Motor neuron (in vitro differentiated cells): Measurements from ENCODE around the gene TBX4. TPM values are rescaled to one million over a fixed set of nuclear protein-coding genes. Genes with fewer than 3 reads are reported as not detected.
A peak's percentile ranks its signal among the peaks of the same experiment; 100 is the strongest.
"Not testable (repeated sequence)": the region's sequence is repeated elsewhere in the genome, so short reads cannot be mapped to it uniquely, and the experiment has no call there.

Experiments used
- ATAC-seq, 8 experiments: fragments of 200-7000 bp; cut with Tn5 transposase; replicated peaks in 6 of 8; 2 replicates each; pipeline ENCODE4 v1.8.0; 2021; ENCODE audit warnings: mild to moderate bottlenecking in 8 of 8, moderate library complexity in 8 of 8
- H3K27ac ChIP-seq, 2 donors: fragments of 250-450 bp; sonication (Bioruptor Pico); 2 replicates each; pipeline ENCODE4 v1.9.0; 2021; ENCODE audit warnings: antibody characterized with exemption in 2 of 2, mild to moderate bottlenecking in 2 of 2, moderate library complexity in 1 of 2
- H3K4me1 ChIP-seq, 2 donors: fragments of 250-450 bp; sonication (Bioruptor Pico); replicated peaks in 1 of 2; 2 replicates each; pipeline ENCODE4 v1.6.1; 2021; ENCODE audit warnings: antibody characterized with exemption in 2 of 2, mild to moderate bottlenecking in 2 of 2, moderate library complexity in 1 of 2
- H3K4me3 ChIP-seq, 5 donors: fragments of 250-450 bp; sonication (Bioruptor Pico); 2 replicates each; pipeline ENCODE4 v1.9.0; 2021; ENCODE audit warnings: antibody characterized with exemption in 5 of 5, mild to moderate bottlenecking in 5 of 5, moderate library complexity in 4 of 5
- WGBS, 10 experiments: fragments of 450-650 bp; shearing (Covaris generic); methylation state at CpG; one replicate each; pipeline ENCODE4 v1.0.0; 2022; 5-methylcytosine and 5-hydroxymethylcytosine counted together
- in situ Hi-C, 9 experiments: fragments of 400-800 bp; cut with MboI; loops; one replicate each; pipeline ENCODE4 v1.15.0; 2021; ENCODE audit warnings: low sequenced_read_pairs in 9 of 9, low pct_unique_long_range_greater_than_20kb in 2 of 9; ENCODE audit not compliant: unreplicated experiment in 9 of 9
- total RNA-seq, 8 experiments: library from RNA; unstranded; fragments of 300-600 nt; gene quantifications; 2 replicates each; pipeline versions ENCODE4 v1.2.3 to v1.2.4, GENCODE V29; 2022

Gene TBX4
- total RNA-seq, 8 experiments from 2014 or later = 0.08 to 0.70 (median 0.20) TPM; not detected in 4

DNA sequence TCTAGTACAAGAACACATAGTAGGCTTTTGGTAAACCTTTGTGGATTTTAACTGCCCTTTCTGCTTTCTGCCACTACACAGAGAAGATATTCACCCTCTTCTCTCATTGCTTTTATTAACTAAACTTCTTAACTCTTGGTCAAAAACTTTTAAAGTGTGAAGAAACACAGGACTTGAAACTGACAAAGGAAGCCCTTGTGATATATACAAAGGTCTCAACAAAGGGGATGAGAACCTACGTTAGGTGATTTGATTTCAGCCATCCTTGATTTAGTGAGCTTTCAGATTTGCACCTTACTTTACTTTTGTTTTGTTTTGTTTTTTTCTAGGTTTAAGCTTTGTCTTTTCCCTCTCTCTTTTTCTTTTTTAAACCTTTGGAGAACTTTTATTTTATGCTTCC lies 66.9 kb downstream of the TBX4 start:
- H3K27ac ChIP-seq = no peak overlapping the region
- in situ Hi-C loops = no loop called here
- no peak for ATAC-seq
- no peak overlapping the region for H3K4me3 ChIP-seq
- 0 to 100% (median 58%) methylated on average over 1 of the region's 1 CpG for WGBS, 10 experiments
- no peaks in the 10 kb centered on the region for H3K4me1 ChIP-seq

GRCh38 chr17:61519754-61520440 lies 67.7 kb downstream of the TBX4 start:
- no peak for ATAC-seq
- H3K27ac ChIP-seq = no peak overlapping the region
- no peaks in the 10 kb centered on the region for H3K4me1 ChIP-seq
- WGBS, 10 experiments = 19 to 84% (median 66%) methylated on average over 1 to 3 of the region's 3 CpGs
- no peak overlapping the region for H3K4me3 ChIP-seq
- in situ Hi-C loops = no loop called here

- H3K4me3 ChIP-seq = no peak overlapping the region
- in situ Hi-C loops = no loop called here
- H3K27ac ChIP-seq = no peak overlapping the region
- ATAC-seq = no peak
- no peaks in the 10 kb centered on the region for H3K4me1 ChIP-seq
- 4 to 96% (median 83%) methylated on average over 1 to 3 of the region's 3 CpGs for WGBS, 10 experiments
These were observed 68.7 kb downstream of the TBX4 start for GRCh38 chr17:61520897-61521296.

- in situ Hi-C loops = no loop called here
- WGBS, 10 experiments = 0 to 90% (median 35%) methylated on average over 1 of the region's 1 CpG
- H3K27ac ChIP-seq = no peak overlapping the region
- H3K4me1 ChIP-seq = no peaks in the 10 kb centered on the region
- H3K4me3 ChIP-seq = no peak overlapping the region
- no peak for ATAC-seq
These were observed 69.9 kb downstream of the TBX4 start for GRCh38 chr17:61522088-61522487.

DNA sequence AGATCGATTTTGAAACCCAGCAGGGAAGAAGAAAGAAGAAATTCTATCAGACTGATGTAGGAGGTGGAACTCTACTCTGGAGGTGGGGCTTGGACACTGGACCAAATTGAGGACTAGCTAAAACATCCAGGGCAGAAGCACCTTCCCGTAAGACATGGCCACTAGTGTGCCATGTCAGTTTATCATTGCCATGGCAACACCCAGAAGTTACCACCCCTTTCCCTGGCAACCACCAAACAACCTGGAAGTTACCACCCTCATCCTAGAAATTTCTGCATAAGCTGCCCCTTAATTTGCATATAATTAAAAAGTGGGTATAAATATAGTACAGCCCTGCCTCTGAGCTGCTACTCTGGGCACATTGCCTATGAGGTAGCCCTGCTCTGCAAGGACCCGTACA lies 72.1 kb downstream of the TBX4 start:
- 20 to 83% (median 81%) methylated on average over 1 to 3 of the region's 3 CpGs; no CpG with 5 or more reads in 5 of the 10 experiments for WGBS, 10 experiments
- no peaks in the 10 kb centered on the region for H3K4me1 ChIP-seq
- no peak overlapping the region for H3K27ac ChIP-seq
- H3K4me3 ChIP-seq = no peak overlapping the region
- in situ Hi-C loops = no loop called here
- ATAC-seq = peak in 3 of 8 experiments; percentile 48 to 87 (median 59)

- not testable (repeated sequence) for H3K4me1 ChIP-seq, H3K27ac ChIP-seq, H3K4me3 ChIP-seq, ATAC-seq
- 0 to 100% (median 93%) methylated on average over 1 to 2 of the region's 2 CpGs; no CpG with 5 or more reads in 5 of the 10 experiments for WGBS, 10 experiments
- in situ Hi-C loops = loop anchor here in 1 of 9 experiments (25.0 kb wide), 1 partner anchor 90 kb away; no protein-coding TSS in a partner anchor
These were observed 75.2 kb downstream of the TBX4 start for GRCh38 chr17:61527441-61527840.

DNA sequence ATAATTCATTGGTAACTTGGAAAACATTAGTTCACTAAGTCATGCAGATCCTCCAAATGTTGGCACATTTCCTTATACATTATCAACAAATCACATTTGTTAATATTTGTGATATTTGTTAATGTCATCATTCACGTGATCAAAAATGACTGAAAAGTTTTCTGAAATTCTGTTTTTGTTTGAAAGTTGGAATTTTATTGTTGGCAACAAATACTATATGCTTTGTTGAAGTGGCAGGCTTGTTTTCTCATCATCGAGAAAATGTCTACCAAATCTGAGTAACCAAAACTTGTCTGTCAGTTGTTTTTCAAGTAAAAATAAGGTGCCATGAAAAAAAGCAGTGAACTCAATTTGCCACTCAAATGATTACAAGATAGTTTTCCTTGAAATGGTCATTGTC lies 75.9 kb downstream of the TBX4 start:
- Histone ChIP-seq H3K4me1 (no peaks in the 10 kb centered on the region), H3K4me3 (no peak overlapping the region), H3K27ac (no peak overlapping the region)
- 31 to 93% (median 63%) methylated on average over 2 of the region's 2 CpGs; no CpG with 5 or more reads in 1 of the 10 experiments for WGBS, 10 experiments
- ATAC-seq = no peak
- in situ Hi-C loops = loop anchor here in 1 of 9 experiments (25.0 kb wide), 1 partner anchor 91 kb away; no protein-coding TSS in a partner anchor

- Histone ChIP-seq H3K4me1 (no peaks in the 10 kb centered on the region), H3K4me3 (no peak overlapping the region), H3K27ac (no peak overlapping the region)
- ATAC-seq = no peak
- 60 to 96% (median 84%) methylated on average over 4 to 7 of the region's 7 CpGs for WGBS, 10 experiments
- in situ Hi-C loops = loop anchor here in 1 of 9 experiments (25.0 kb wide), 1 partner anchor 94 kb away; no protein-coding TSS in a partner anchor
These were observed 79.0 kb downstream of the TBX4 start for GRCh38 chr17:61531223-61531622.

GRCh38 chr17:61532826-61533225 lies 80.6 kb downstream of the TBX4 start:
- Histone ChIP-seq H3K27ac (no peak overlapping the region), H3K4me1 (no peaks in the 10 kb centered on the region), H3K4me3 (no peak overlapping the region)
- no peak for ATAC-seq
- WGBS, 10 experiments = 20 to 79% (median 55%) methylated on average over 2 to 5 of the region's 5 CpGs; no CpG with 5 or more reads in 2 of the 10 experiments
- in situ Hi-C loops = loop anchor here in 1 of 9 experiments (25.0 kb wide), 1 partner anchor 96 kb away; no protein-coding TSS in a partner anchor

DNA sequence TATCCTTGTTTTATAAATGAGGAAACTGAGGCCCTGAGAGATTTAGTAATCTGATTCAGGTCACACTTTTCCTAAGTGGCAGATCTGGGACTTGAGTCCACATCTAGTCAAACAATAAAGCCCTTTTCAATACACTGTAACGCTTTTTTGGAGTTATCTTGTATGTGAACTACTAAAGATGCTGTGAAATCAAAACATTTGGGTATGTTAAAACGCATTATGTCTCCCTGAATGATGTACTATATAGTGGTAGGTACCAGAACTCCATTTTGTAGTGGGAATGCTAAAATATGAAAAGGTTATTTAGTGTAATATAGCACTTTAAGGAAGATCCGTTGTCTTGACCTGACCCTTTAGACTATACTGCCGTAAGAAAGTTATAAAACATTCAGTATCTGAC lies 81.6 kb downstream of the TBX4 start:
- in situ Hi-C loops = loop anchor here in 1 of 9 experiments (25.0 kb wide), 1 partner anchor 96 kb away; no protein-coding TSS in a partner anchor
- Histone ChIP-seq H3K4me3 (no peak overlapping the region), H3K4me1 (no peaks in the 10 kb centered on the region), H3K27ac (no peak overlapping the region)
- ATAC-seq = no peak
- 54 to 100% (median 90%) methylated on average over 1 to 4 of the region's 4 CpGs for WGBS, 10 experiments

DNA sequence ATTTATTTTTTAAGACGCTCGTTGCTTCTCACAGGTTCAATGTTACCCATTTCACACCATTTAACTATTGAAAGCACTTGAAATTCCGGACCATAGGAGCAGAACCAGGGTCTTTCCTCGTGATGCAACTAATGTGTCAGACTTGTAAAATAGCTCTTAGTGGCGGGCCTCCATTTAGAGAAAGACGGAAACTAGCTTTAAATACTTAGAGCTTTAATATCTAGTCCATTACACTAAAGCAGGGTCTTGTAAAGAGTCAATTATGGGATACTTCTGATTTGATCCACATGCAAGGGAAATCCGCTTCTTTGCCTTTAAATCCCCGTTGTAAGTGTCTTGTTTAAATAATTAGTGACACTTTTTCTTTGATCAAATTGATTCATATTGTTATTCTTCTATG lies 82.2 kb downstream of the TBX4 start:
- Histone ChIP-seq H3K4me3 (no peak overlapping the region), H3K4me1 (no peaks in the 10 kb centered on the region), H3K27ac (no peak overlapping the region)
- in situ Hi-C loops = loop anchor here in 1 of 9 experiments (25.0 kb wide), 1 partner anchor 97 kb away; no protein-coding TSS in a partner anchor
- WGBS, 10 experiments = 49 to 98% (median 90%) methylated on average over 3 to 8 of the region's 8 CpGs
- ATAC-seq = no peak
